NCI-H128 (cell line): ENCODE measurements around the gene GLIS1.

Experiments used
- DNase-seq: peaks from one replicate; lab custom pipeline; 2025; ENCODE audit not compliant: unreplicated experiment; lab: John Stamatoyannopoulos, UW

GLIS1 gene

DNA sequence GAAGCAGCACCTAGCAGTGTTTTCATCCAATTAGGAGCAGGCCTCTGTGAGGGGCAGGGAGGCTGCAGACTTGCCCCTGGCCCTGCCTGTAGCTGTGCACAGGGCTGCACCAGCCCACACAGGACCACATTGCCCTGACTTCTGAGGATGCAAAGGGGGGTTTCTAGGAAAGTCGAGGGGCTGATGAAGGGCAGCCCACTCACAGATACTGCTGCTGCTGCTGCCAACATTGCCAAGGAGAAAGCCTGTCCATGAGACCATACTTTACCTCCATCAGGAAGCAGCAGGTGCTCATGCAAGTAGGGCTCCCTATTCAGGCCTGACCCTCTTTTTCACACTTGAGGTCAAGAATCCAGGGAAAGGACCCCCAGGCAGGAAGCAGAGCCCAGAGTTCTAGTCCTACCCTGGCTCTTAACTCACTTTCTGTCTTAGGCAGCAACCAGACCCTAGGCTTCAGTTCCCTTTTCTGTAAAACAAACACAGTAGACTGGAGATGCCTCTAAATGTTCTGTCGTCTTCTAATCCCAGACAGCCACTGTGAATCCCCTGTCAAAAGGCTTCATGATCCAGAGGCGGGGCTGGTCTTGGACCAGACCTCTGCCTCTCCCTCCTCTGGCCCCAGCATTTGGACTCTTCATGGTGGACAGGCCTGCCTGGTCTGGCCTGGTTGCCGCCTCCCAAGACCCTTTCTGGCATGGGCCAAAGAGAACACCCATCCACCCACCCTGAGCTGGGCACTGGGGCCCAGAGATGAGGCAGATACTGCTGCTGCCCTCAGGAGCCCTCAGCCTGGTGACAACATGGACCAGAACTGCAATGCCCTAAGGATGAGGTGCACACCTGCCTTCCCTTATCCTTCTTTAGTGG lies 120.2 kb downstream of the GLIS1 start:
- DNase-seq: no peak

DNA sequence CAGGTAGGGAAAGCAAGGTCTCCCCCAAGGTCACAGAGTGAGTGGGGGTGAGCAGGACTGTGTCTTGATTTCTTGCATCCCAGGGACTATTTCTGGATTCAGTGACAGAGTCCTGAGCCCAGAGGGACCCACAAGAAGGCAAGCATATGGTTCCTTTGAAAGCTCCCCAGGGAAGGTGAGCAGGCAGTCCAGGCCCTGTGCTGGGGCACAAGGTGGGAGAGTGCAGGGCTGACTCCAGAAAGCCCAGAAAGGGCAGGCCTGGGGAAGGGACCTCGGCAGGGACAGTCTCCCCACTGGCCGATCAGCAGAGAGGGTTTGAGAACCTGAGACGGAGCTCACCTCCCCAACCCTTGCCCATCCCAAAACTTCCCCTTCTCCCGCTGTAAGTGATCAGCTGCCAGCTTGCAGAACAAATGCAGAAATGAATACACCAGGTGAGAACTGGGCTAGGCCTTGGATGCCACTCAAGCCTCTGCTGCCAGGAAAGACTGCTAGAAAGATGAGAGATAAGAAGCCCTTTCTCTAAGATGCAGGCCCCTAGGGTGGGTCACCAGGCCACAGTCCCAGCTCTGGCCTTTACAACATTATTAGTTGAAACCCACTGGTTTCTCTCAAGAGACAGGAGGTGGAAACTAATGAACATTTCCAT lies 121.0 kb downstream of the GLIS1 start:
- DNase-seq: no peak

DNA sequence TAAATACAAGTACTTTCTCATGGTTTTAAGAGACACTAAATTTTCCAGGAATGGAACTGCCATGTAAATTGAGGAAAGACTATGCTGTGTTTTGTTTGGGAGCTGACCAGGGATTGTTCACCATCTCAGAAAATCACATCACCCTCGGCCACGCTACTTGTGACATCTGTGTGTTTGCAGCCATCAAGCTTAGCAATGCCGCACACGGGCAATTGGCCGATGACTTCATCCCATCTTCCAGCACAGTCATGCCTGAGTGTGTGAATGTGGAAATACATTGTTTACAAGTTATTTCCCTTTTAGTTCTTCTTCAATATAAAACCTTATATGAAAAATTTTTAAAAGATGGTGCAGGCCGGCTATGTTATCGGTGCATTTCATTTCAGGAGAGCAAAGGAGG lies 121.6 kb downstream of the GLIS1 start:
- no peak for DNase-seq

DNA sequence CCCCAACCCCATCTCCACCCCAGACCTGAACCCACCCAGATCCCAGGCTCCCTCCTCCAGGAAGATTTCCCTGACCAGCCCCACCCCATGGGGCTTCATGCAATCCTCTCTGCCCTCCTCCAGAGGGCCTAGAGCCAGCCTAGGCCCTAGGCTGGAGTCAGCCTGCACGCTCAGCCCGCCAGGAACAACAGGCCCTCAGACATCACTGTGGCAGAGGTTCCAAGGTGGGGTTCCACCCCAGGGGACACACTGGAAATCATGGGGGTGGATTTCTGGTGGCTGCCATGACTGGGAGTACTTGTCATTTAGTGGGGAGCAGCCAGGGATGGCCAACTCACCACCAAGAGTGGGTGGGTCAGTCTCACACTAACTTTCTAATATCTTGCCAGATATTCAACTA lies 122.0 kb downstream of the GLIS1 start:
- no peak for DNase-seq

DNA sequence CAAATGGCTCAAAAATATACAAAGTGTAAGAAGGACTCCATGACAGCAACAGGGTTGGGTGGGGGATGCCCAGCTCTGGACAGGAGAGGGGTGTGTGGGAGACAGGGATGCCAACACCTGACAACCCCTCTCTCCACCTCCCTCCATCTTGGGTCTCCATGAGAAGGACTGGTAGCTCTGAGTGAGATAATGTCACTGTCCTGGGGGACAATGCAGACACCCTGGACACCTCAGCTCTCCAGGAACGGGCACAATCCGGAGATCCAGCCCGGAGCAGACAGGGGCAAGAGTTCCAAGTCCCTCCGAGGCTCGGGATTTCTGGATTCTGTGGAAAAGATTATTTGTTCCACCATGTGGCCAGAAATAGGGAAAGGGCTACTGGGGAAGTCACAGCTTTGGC lies 122.5 kb downstream of the GLIS1 start:
- DNase-seq: no peak

DNA sequence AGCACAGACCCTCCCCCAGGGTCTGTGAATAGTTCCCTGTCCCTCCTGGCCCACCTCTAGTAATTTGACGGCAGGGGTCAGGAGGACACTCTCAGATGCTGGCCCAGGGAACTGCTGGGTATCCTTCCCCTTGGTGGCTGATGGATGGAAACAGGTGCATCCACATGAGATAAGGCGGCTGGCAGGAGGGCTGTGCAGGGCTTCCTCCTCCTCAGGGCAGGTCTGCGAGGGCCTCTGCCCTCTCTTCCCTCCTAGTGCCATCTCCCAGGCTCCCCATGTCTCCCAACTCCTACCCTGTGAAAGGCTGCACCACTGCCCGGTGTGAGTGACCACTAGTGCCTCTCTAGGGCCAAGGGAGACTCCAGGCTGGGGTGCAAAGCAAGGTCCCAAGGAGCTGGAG lies 123.9 kb downstream of the GLIS1 start:
- DNase-seq: no peak

DNA sequence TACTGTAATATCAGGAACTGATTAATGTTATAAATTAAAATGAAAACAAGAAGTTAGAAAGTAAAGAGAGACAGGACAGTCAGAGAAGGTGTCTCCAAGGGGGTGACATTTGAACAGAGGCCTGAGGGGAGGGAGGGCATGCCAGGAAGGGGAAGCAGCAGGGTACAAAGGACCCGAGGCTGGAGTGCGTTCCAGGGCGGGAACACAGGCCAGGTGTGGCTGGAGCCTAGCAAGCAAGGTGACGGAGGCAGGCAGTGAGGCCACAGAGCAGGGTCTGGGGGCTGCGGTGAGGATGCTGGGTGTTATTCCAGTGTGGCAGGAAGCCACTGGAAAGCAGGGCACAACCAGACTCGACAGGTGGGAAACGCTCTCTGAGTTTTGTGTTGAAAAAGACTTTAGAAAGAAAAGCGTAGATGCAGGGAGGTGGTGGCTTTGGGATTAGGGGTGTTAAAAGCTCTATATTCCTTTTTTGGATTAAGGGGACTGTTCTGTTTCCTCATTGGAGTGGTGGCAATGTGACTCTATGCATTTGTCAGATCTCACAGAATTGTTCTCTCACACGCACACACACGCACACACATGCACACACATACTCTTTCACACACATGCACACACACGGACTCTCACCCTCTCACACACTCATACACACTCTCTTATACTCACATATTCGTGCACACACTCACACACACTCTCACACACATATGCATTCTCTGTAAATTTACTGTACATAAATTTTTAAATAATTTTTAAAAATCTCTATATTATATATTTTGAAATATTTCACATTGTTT lies 124.5 kb downstream of the GLIS1 start:
- no peak for DNase-seq

DNA sequence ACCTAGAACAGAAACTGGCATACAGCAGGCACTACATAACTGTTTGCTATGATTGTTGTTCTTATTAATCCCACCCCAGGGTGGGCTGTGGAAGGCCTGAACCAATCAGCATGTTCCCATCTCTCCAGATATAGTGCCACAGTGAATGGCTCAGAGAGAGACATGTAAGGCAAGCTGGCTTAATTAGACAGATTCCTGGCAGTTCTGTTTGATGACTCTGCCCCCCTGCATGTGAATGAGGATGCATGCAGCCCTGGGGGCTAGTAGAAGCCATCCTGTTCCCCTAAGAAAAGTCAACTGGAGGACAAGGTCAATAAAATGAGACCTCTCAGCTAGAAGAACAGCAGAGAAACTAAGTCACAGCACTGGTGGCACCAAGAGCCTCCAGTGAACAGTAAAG lies 130.3 kb downstream of the GLIS1 start:
- DNase-seq: no peak

DNA sequence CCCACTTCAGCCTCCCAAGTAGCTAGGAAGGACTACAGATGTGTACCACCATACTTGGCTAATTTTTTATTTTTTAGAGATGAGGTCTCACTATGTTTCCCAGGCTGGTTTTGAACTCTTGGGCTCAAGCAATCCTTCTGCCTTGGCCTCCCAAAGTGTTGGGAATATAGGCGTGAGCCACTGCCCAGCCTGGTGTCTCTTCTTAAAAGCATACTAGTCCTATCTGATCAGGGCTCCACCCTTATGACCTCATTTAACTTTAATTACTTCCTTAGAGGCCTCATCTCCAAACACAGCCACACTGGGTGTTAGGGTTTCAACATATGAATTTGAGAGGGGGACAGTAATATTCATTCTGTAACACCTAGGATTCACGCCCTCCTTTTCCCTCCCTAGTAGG lies 130.9 kb downstream of the GLIS1 start:
- DNase-seq: no peak

DNA sequence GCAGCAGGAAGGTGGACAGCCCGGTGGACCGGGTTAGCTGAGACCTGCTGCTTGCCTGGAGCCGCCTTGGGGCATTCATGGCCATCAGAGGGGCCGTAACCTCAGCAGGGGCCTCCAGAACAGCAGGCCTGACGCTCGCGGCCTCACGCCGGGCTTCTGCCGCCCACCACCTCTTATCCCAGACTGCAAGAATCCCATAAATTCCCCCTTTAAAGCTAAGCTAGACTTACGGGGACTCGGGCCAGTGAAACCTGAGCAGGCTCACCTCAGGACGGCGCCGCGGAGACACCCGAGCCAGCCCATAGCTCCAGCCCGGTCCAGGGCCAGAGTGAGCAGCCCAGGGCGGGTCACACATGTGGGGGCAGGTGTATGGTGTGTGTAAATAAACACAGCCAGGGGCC lies 132.3 kb downstream of the GLIS1 start:
- no peak for DNase-seq

DNA sequence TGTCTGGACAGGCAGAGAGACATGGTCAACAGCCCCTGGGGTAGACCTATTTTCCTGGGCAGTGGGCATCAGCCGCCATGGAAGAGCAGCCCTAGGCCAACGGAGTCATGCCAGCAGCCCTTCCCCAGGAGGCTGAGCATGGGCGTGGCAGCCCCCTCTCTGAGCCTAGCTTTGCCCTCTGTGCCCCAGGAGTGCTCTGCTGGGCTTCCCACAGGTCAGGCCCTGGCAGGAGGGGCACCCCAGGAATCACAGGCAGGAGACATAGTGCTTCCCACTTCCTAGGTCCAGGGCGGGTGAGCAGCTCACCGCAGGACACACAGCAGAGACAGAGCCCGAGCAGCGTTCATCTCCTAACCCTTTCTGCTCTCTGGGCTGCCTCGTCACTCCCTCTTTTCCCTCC lies 132.8 kb downstream of the GLIS1 start:
- DNase-seq: no peak

DNA sequence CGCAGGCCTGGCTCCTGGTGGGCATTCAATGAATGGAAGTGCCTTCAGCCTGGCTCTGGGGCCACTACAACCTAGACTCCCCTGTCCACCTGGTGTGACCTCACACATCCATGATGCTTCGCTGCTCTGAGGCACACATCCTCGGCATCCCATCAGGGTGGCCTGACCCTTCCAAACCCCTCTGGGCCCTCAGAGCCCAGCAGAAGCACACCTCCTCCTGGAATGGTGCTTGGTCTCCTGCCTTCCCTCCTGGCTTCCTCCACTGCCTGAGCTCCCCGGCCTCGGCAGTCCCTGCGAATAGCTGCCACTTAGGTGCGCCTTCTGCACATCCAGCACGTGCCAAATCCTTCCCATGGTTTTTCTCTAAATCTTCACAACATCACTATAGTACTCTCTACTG lies 133.8 kb downstream of the GLIS1 start:
- no peak for DNase-seq

DNA sequence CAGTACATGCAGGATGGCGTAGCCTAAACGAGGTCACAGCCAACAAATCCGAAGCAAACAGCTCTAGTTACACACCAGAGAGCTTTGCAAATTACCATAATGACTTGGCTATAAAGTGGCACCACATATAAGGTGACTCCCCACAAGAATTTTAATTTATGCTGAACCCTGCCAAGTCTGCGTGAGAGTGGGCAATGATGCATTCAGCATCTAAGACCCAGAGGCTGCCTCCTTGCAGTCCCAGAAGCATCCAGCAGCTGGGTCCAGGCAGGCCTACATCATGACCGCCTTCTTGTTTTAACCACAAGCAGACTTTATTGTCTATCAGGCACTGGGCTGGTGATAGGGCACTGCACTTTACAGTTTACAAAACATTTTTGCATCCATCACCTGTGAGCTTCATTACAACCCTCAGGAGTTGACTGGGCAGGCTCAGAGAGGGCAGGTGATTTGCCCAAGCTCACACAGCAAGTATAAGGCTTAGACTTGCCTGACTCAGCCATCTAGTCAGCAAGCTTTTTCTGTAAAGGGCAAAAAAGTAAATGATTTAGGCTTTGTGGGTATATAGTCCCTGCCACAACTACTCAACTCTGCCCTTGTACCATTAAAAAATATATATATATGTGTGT lies 134.6 kb downstream of the GLIS1 start:
- no peak for DNase-seq

DNA sequence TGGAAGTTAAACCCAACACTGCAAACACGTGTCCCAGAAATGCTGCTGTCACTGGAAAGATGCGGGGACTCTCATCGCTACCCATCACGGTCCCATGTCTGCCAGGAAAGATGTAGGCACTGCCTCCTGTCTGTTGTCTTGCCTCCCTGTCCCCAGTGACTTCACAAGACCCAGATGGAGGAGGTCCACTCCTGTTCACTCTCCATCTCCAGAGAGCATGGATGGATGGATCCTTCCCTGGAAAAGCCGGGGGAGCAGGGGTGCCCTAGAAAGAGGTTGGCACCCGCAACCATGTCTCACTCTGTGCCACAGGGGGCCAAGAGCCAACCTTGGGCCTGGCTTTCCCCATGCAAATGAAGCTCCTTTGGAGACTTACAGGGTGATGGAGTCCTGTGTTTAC lies 135.5 kb downstream of the GLIS1 start:
- no peak for DNase-seq

DNA sequence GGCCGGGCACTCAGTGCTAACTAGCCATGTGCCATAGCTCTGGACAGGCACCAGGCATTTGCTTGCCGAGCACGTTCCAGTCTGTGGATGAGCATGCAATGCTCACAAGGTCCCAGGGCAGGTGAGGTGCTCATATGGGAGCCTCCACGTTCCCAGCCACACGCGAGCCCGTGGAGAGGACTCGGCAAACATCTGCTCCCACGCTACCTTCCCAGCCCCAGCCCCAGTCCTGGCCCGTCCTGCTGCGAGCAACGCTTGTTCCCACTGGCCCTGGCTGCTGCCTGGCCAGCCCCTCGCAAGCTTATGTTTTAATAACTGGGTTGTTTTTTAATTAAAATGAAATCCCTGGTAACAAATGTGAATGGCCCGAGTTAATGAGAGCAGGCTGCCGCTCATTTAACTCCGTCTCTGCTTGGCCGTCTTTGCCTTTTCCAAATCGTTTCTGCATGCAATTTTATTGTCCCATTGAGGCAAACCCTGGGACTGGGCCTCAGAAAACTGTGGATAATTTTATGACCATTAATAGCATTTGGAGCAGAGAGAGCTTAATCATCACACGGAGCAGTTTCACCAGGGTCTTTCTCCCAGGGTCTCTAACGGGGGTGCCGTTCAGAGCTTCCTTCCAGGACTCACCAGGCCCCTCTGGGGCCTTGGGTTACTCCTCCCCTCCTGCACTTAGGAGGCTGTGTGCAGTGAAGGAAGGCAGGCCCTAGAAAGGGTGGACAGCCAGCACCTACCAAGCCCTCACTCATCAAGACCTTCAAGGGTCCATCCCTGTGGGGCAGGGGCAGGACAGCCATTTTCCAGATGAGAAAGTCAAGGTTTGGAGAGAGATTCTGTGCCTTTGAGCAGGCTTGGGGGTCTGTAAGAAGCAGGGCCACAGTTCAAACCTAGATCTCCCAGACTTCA lies 136.8 kb downstream of the GLIS1 start:
- no peak for DNase-seq

DNA sequence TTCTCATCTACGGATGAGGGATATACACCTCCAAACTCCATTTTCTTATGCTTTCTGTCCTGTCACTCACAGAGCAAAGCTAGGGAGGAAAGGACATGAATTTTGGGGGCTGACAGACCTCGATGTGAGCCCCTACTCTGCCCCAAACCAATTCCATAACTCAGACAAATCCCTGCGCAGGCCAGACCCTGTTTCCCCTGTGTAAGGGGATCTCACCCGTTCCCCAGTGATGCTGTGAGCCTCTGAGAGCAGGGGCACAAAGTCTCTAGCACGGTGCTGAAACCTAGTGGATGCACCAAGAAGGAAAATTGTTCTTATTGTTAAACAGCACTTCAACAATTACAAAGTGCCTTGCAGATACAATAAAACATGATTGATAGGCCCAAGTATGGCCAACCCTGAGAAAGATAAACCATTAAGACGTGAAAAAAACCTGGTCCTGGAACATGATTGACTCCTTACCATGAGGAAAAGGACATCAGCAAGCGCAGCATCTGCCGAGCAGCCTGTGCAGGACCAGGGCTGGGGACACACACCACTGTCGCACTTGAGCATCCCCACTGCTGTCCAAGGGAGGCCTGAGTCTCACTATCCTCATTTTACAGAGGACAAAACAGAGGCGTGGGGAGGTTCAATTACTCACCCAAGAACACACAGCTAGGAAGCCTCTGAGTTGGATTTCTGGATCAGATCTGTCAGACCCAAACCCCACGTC lies 137.8 kb downstream of the GLIS1 start:
- no peak for DNase-seq

DNA sequence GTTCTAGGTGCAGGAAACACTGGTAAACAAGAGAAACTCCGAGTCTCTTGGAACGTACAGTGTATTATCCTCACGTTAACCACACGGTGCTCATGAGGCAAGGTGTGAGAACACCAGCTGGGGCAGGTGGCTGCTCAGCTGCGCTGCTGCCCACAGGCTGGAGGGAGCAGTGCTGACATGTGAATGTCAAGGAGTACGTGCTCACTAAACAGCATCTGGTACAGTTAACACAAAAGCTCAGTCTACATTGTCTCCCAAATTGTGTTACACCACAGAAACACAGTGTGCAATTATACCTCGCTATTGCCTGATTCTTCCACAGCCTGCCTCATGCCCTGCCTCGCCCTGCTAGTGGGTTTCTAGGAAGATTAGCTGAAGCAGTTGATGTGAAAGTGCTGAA lies 138.4 kb downstream of the GLIS1 start:
- no peak for DNase-seq

DNA sequence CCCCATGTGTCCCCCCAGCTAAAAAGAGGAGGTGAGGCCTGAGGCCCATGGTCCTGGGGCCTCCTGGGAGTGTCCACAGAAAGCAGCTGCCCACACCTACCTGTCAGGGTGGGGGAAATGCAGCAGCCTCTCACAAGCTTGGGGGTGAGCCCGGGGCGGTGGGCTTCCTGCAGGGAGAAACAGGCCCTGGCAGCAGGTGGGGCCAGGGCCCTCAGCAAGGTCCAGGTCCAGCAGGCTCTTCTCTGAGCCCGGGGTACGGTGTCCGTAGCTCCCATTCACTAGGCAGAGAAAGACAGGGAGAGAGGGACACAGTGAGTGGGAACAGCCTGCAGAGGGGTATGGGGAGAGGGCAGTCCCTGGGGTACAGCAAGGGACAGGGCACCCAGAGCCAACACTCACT lies 139.0 kb downstream of the GLIS1 start:
- no peak for DNase-seq

DNA sequence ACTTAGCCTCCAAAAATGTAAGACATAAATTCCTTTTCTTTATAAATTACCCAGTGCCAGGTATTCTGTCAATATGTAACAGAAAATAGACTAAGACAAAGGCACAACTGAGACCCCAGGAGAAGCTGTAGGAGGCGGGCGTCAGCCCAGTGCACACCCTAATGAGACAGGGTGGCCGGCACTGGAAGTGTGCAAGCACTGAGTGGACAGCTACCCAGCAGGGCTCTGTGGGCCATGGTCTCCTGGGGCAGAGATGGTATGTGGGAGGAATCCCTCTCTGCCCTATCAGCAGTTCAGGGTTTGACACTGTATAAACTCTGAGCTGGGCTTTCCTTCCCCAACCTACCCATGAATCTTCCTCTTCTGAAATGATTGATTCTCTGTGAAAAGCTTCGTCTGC lies 139.5 kb downstream of the GLIS1 start:
- DNase-seq: no peak

DNA sequence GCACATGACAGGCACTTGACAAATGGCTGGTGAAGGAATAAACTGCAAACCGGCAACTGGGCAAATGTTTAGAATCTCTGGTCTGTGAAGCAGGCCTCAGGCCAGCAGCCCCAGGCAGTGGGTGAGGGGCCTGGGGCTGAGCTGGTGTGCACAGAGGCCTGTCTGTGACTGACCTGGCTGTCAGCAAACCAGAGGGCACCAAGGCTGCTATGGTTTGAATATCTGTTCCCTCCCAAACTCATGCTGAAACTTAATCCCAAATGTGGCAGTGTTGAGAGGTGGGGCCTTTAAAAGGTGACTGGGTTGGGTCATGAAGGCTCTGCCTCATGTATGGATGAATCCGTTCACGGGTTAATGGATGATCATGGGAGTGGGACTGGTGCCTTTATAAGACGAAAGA lies 140.0 kb downstream of the GLIS1 start:
- no peak for DNase-seq
